ENCODE results near the gene TARS1.
A peak's percentile ranks its signal among the peaks of the same experiment; 100 is the strongest.

The TARS1 gene

GRCh38 chr5:33440482-33441240 lies at the start of gene TARS1:
TSS of gene TARS1 (plus strand) at chr5:33440965. CDS start at chr5:33441087, 122 bp downstream.
- peak; percentile 30 for TF ChIP-seq GATA2 (IDR thresholded peaks at IDR 0.05; ENCODE audit: low read depth, low read length)
- no peak for TF ChIP-seq GATA3 (IDR thresholded peaks at IDR 0.05; ENCODE audit: low read depth, low read length)

GRCh38 chr5:33398501-33398900 lies 42.3 kb upstream of the TARS1 start:
- TF ChIP-seq GATA2 (IDR thresholded peaks at IDR 0.05; ENCODE audit: low read depth, low read length) (no peak), GATA3 (IDR thresholded peaks at IDR 0.05; ENCODE audit: low read depth, low read length) (no peak)

- no peak for TF ChIP-seq GATA3 (IDR thresholded peaks at IDR 0.05; ENCODE audit: low read depth, low read length)
Observed at GRCh38 chr5:33400675-33401074, 40.1 kb upstream of the TARS1 start.

- TF ChIP-seq GATA3 (IDR thresholded peaks at IDR 0.05; ENCODE audit: low read depth, low read length) (no peak), GATA2 (IDR thresholded peaks at IDR 0.05; ENCODE audit: low read depth, low read length) (no peak)
Observed at GRCh38 chr5:33401482-33402390, 39.0 kb upstream of the TARS1 start.

- TF ChIP-seq GATA3 (IDR thresholded peaks at IDR 0.05; ENCODE audit: low read depth, low read length) (no peak), GATA2 (IDR thresholded peaks at IDR 0.05; ENCODE audit: low read depth, low read length) (no peak)
Observed at GRCh38 chr5:33403187-33403586, 37.6 kb upstream of the TARS1 start.

- TF ChIP-seq GATA3 (IDR thresholded peaks at IDR 0.05; ENCODE audit: low read depth, low read length), result no peak
- TF ChIP-seq GATA2 (IDR thresholded peaks at IDR 0.05; ENCODE audit: low read depth, low read length), result no peak
Observed at GRCh38 chr5:33408816-33409215, 31.9 kb upstream of the TARS1 start.

- TF ChIP-seq GATA3 (IDR thresholded peaks at IDR 0.05; ENCODE audit: low read depth, low read length) (no peak), GATA2 (IDR thresholded peaks at IDR 0.05; ENCODE audit: low read depth, low read length) (no peak)
Observed at GRCh38 chr5:33409435-33410170, 31.2 kb upstream of the TARS1 start.

GRCh38 chr5:33410221-33410620 lies 30.5 kb upstream of the TARS1 start:
- TF ChIP-seq GATA2 (IDR thresholded peaks at IDR 0.05; ENCODE audit: low read depth, low read length) (no peak), GATA3 (IDR thresholded peaks at IDR 0.05; ENCODE audit: low read depth, low read length) (no peak)

- TF ChIP-seq GATA3 (IDR thresholded peaks at IDR 0.05; ENCODE audit: low read depth, low read length) (no peak), GATA2 (IDR thresholded peaks at IDR 0.05; ENCODE audit: low read depth, low read length) (no peak)
Observed at GRCh38 chr5:33411498-33411897, 29.3 kb upstream of the TARS1 start.

- TF ChIP-seq GATA3 (IDR thresholded peaks at IDR 0.05; ENCODE audit: low read depth, low read length) (no peak), GATA2 (IDR thresholded peaks at IDR 0.05; ENCODE audit: low read depth, low read length) (no peak)
Observed at GRCh38 chr5:33415811-33416354, 24.9 kb upstream of the TARS1 start.

GRCh38 chr5:33417632-33418031 lies 23.1 kb upstream of the TARS1 start:
- TF ChIP-seq GATA2 (IDR thresholded peaks at IDR 0.05; ENCODE audit: low read depth, low read length), result no peak
- TF ChIP-seq GATA3 (IDR thresholded peaks at IDR 0.05; ENCODE audit: low read depth, low read length), result no peak

- TF ChIP-seq GATA3 (IDR thresholded peaks at IDR 0.05; ENCODE audit: low read depth, low read length), result no peak
- TF ChIP-seq GATA2 (IDR thresholded peaks at IDR 0.05; ENCODE audit: low read depth, low read length), result no peak
Observed at GRCh38 chr5:33420946-33421345, 19.8 kb upstream of the TARS1 start.

- TF ChIP-seq GATA3 (IDR thresholded peaks at IDR 0.05; ENCODE audit: low read depth, low read length) (no peak), GATA2 (IDR thresholded peaks at IDR 0.05; ENCODE audit: low read depth, low read length) (no peak)
Observed at GRCh38 chr5:33422191-33422590, 18.6 kb upstream of the TARS1 start.
